GM19463 (cell line): Measurements from ENCODE around the gene ANKRD62.
A peak's percentile ranks its signal among the peaks of the same experiment; 100 is the strongest.

Experiments
- ATAC-seq: cut with Tn5 transposase; IDR thresholded peaks from one replicate; pipeline ENCODE4 v1.9.1; 2021; ENCODE audit warnings: mild to moderate bottlenecking, moderate library complexity; ENCODE audit not compliant: unreplicated experiment

The ANKRD62 gene

GRCh38 chr18:12093520-12094257, at the start of gene ANKRD62:
Gene ANKRD62 (plus strand): TSS chr18:12093843. CDS start chr18:12094018, 175 bp downstream.
- no peak for ATAC-seq

GRCh38 chr18:12044591-12044990, 49.1 kb upstream of the ANKRD62 start:
- ATAC-seq = no peak

GRCh38 chr18:12046046-12046750, 47.4 kb upstream of the ANKRD62 start:
- ATAC-seq = no peak

- no peak for ATAC-seq
Observed at GRCh38 chr18:12046751-12047335, 46.8 kb upstream of the ANKRD62 start.

- no peak for ATAC-seq
Observed at GRCh38 chr18:12048010-12048826, 45.4 kb upstream of the ANKRD62 start.

- no peak for ATAC-seq
Observed at GRCh38 chr18:12048827-12049175, 44.8 kb upstream of the ANKRD62 start.

- ATAC-seq = peak; percentile 84
Observed at GRCh38 chr18:12049978-12050811, 43.4 kb upstream of the ANKRD62 start.

- ATAC-seq = no peak
Observed at GRCh38 chr18:12052866-12053265, 40.8 kb upstream of the ANKRD62 start.

- ATAC-seq = peak; percentile 39
Observed at GRCh38 chr18:12053289-12053688, 40.4 kb upstream of the ANKRD62 start.

GRCh38 chr18:12056034-12056883, 37.4 kb upstream of the ANKRD62 start:
- no peak for ATAC-seq

- no peak for ATAC-seq
Observed at GRCh38 chr18:12056884-12057402, 36.7 kb upstream of the ANKRD62 start.

- ATAC-seq = no peak
Observed at GRCh38 chr18:12057419-12058039, 36.1 kb upstream of the ANKRD62 start.

- ATAC-seq = no peak
Observed at GRCh38 chr18:12059334-12060181, 34.1 kb upstream of the ANKRD62 start.

- ATAC-seq = no peak
Observed at GRCh38 chr18:12060182-12060870, 33.3 kb upstream of the ANKRD62 start.

GRCh38 chr18:12061685-12062084, 32.0 kb upstream of the ANKRD62 start:
- ATAC-seq = no peak

GRCh38 chr18:12062974-12063373, 30.7 kb upstream of the ANKRD62 start:
- no peak for ATAC-seq

GRCh38 chr18:12064086-12064763, 29.4 kb upstream of the ANKRD62 start:
- ATAC-seq = no peak
